GM13977 (cell line): ENCODE results near the gene RAPGEF5.

Source experiments
- DNase-seq: peaks from one replicate; pipeline ENCODE4 v3.0.0; 2012; ENCODE audit warnings: low spot score
- CTCF ChIP-seq: IDR thresholded peaks from 2 replicates; pipeline ENCODE4 v1.5.1; 2012; ENCODE audit warnings: mild to moderate bottlenecking, control low read depth; ENCODE audit not compliant: insufficient read depth; ENCODE audit errors: extremely low read depth, missing control alignments
- in situ Hi-C: fragments of 300-500 bp; cut with MboI; formaldehyde crosslinking; loops from one replicate; pipeline ENCODE4 v1.12.0; 2022; ENCODE audit warnings: low sequenced_read_pairs, low pct_unique_long_range_greater_than_20kb, mixed read lengths, inconsistent platforms; ENCODE audit not compliant: unreplicated experiment

RAPGEF5 gene

GRCh38 chr7:22142572-22142971, 214.4 kb downstream of the RAPGEF5 start:
- no peak for DNase-seq
- no peak for TF ChIP-seq CTCF

GRCh38 chr7:22141355-22141754, 215.6 kb downstream of the RAPGEF5 start:
- no peak for TF ChIP-seq CTCF

More at GRCh38 chr7:22142572-22142971, 214.4 kb downstream of the RAPGEF5 start:
- in situ Hi-C loops, result no loop called here

GRCh38 chr7:22140578-22140977, 216.4 kb downstream of the RAPGEF5 start:
- DNase-seq, result no peak
- TF ChIP-seq CTCF, result no peak
- in situ Hi-C loops, result no loop called here

More at GRCh38 chr7:22141355-22141754, 215.6 kb downstream of the RAPGEF5 start:
- in situ Hi-C loops, result no loop called here
- no peak for DNase-seq

GRCh38 chr7:22138886-22139285, 218.1 kb downstream of the RAPGEF5 start:
- in situ Hi-C loops, result no loop called here
- no peak for DNase-seq
- TF ChIP-seq CTCF, result no peak

GRCh38 chr7:22138106-22138505, 218.8 kb downstream of the RAPGEF5 start:
- no peak for DNase-seq
- no peak for TF ChIP-seq CTCF
- in situ Hi-C loops, result no loop called here

- TF ChIP-seq CTCF, result no peak
- no peak for DNase-seq
- in situ Hi-C loops, result no loop called here
Measured at GRCh38 chr7:22137466-22137865, 219.5 kb downstream of the RAPGEF5 start.

GRCh38 chr7:22137026-22137425, 219.9 kb downstream of the RAPGEF5 start:
- in situ Hi-C loops, result no loop called here
- TF ChIP-seq CTCF, result no peak
- DNase-seq, result no peak
